Smooth muscle cell of trachea (primary cell): ENCODE results near the gene ATM. TPM values are rescaled to one million over a fixed set of nuclear protein-coding genes. Genes with fewer than 3 reads are reported as not detected.

Experiments used
- total RNA-seq: library from RNA; depleted of rRNA; stranded (reverse); fragments of >200 nt; gene quantifications from 2 replicates; pipeline ENCODE4 v1.2.1, GENCODE V29; 2014

Gene ATM
- total RNA-seq: 108 TPM in 2 replicates

DNA sequence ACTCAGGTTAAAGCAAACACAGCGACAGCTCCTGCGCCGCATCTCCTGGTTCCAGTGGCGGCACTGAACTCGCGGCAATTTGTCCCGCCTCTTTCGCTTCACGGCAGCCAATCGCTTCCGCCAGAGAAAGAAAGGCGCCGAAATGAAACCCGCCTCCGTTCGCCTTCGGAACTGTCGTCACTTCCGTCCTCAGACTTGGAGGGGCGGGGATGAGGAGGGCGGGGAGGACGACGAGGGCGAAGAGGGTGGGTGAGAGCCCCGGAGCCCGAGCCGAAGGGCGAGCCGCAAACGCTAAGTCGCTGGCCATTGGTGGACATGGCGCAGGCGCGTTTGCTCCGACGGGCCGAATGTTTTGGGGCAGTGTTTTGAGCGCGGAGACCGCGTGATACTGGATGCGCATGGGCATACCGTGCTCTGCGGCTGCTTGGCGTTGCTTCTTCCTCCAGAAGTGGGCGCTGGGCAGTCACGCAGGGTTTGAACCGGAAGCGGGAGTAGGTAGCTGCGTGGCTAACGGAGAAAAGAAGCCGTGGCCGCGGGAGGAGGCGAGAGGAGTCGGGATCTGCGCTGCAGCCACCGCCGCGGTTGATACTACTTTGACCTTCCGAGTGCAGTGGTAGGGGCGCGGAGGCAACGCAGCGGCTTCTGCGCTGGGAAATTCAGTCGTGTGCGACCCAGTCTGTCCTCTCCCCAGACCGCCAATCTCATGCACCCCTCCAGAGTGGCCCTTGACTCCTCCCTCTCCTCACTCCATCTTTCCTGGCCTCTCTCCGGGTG is at the start of gene ATM, which contains the start of gene NPAT:
Gene ATM, plus strand, starts transcription at position 494 of the 774 bp plus-strand sequence. CDS start 4,558 bp downstream, outside the sequence.
Gene NPAT, minus strand, starts transcription at position 65 of the 774 bp plus-strand sequence. CDS start 102 bp downstream, outside the sequence.

Other genes with a start within 250 kb of the ATM start
- 36.1 and 44.7 TPM in 2 replicates for gene CUL5, start 214.2 kb upstream of the ATM start, total RNA-seq
- gene ACAT1, start 101.5 kb upstream of the ATM start, total RNA-seq: 95.1 and 136 TPM in 2 replicates
- gene NPAT, start 429 bp upstream of the ATM start, total RNA-seq: 10.1 and 15.7 TPM in 2 replicates
- gene C11orf65, start 244.5 kb downstream of the ATM start, total RNA-seq: 1.8 and 2.3 TPM in 2 replicates